GM12872 (cell line): Measurements from ENCODE around the gene ZNF710.

Experiments
- TF ChIP-seq, protein P1 (sequence below): IDR thresholded peaks from 3 replicates; pipeline ENCODE4 v1.5.1; 2011; ENCODE audit warnings: low read depth, mild to moderate bottlenecking, low read length, moderate library complexity; ENCODE audit not compliant: insufficient read depth

Gene ZNF710

DNA sequence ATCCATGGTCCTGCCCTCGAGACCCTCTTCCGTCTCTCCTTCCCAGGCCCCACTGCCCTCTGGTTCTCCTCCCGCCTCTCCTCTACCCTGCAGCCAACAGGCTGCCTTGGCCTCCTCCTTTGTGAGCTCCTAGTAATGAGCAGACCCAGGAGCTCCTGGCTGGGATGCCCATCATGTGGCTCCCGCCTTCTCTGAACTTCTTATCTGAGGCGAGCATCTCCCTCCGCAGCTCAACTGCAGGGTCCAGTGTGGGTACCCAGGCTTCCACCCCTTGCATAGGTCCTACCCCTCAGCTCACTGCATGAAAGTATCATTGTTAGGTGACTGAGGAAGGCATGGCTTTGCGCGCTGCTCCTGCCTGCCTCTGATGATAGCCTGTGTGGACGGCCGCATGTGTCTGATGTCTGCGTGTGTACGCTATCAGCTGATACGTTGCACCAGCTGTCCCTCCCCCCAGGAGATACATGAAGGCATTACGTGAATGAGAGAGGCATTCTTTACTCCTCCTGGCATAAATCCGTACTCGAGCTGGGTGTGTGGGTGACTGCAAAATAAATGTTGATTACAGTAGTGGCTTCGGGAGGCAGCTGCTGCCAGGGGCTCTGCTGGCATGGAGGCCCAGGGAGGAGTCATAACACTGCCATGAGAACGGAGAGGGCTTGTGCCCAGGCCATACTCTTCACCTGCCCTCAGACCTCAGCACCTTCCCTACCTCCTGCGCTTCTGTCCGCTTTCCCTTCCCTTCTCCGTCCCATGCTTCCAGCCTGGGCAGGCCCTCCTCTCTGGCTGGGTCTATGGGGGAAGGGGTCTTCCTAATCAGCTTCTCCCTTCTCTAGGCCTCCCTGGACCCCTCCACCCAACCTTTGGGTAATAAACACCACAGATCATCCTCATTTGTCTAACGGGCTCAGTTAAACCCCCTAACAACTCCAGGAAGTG lies 48.8 kb downstream of the ZNF710 start:
- TF ChIP-seq, protein P1, sequence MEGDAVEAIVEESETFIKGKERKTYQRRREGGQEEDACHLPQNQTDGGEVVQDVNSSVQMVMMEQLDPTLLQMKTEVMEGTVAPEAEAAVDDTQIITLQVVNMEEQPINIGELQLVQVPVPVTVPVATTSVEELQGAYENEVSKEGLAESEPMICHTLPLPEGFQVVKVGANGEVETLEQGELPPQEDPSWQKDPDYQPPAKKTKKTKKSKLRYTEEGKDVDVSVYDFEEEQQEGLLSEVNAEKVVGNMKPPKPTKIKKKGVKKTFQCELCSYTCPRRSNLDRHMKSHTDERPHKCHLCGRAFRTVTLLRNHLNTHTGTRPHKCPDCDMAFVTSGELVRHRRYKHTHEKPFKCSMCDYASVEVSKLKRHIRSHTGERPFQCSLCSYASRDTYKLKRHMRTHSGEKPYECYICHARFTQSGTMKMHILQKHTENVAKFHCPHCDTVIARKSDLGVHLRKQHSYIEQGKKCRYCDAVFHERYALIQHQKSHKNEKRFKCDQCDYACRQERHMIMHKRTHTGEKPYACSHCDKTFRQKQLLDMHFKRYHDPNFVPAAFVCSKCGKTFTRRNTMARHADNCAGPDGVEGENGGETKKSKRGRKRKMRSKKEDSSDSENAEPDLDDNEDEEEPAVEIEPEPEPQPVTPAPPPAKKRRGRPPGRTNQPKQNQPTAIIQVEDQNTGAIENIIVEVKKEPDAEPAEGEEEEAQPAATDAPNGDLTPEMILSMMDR, result no peak

DNA sequence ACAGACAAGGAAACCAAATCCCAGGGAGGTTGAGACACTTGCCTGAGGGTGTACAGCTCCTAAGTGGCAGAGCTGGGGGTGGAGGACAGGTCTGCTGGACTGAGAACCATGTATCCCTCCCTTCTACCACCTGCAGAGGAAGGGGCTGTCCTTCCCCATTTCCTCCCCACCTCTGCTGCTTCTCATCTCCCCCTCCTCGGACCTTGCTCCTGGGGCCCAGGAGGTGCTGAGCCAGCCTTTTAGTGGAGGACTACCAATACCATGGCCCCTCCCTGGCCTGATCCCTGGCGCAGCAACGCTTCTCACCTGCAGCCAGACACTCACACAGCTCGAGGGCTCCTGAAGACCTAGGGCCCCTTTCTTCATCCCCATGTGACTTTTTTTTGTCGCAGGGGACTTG lies 50.8 kb downstream of the ZNF710 start:
- TF ChIP-seq, protein P1, result no peak

DNA sequence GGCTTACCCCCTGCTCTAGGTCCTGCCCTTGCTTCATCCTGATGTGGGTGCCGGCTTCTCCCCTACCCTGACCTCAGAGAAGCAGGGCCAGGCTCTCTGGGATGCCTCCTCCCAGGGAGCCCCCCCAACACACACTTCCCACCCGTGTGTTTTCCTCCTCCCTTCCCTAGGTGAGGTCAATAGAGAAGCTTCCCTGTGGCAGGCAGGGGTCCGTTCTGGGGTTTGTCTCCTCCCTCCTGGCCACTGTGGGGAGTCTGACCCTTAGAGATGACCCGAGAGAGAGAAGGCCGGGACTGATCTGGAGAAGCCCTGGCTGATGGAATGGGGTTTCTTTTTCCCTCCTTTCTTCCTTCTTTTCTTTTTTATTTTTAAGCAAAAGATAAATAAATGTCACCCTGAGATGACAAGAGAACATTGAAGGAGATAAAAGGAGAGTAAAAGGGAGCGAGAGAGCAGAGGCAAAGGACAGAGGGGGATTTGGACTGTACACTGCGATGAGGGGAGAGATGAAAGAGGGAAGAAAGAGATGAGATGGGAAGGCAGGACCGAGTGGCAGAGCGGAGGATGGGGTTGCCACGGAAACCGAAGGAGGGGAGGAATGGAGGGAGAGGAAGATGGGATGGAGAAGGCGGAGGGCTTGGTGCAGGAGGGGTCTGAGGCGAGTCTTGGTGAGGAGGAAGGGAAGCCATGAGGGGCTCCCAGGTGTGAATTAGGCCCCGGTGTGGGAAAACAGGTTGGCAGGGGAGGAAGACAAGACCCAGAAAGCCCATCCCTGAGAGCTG lies 52.8 kb downstream of the ZNF710 start:
- TF ChIP-seq, protein P1, result no peak

DNA sequence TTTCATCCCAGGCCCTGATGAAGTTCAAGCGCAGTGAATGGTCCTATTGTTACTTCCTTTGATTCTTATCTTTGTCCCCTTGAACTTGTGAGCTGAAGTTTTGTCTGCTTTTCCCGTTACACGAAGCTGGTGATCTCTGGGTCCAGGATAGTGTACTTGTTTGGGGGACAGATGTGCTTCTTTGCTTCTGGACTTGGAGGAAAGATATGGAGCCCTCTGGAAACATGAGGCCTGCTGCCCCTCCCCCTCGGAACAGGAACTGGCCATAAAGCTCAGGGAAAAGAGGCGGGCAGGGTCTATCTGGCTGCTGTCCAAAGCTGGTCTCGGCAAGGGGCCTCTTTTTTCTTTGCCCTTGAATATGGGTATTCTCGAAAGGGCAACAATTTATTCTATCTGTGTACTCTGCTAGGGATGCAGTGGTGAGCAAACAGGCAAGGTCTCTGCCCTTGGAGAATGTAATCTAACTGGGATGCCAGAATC lies 53.5 kb downstream of the ZNF710 start:
- TF ChIP-seq, protein P1, result no peak

DNA sequence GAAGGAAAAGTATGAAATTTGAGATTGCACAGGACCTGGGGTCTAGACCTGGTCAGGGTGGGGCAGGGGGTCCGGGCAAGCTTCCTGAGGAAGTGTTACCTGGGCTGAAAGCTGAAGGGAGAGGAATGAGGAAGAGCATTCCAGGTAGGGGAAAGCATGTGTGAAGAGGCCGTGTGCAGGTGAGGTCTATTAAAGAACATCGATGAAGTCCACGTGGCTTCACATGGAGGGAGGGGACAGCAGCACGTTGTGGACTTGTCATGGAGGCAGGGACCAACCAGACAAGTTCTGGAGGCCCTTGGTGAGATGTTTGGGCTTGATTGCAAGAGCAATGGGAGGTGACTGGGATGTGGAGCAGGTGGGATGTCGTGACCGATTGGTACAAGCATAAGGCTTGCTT lies 54.1 kb downstream of the ZNF710 start:
- TF ChIP-seq, protein P1, result no peak

DNA sequence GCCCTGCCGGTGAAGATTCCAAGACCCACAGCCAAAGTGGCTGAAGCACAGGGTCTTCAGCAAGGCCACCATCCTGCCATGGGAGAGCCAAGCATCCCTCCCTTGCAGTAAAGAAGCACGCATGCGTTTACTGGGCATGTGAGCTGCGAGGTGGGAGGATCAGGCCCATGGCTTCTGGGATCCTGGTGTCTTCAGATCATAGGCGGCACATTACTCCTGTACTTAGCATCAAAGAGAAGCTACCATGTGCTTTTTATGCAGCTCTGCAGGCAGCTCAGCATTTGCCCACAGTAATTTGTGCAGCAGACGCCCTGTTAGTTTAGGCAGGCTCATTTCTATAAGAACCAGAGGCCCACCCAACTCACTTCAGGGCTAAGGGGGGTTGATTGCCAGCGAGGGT lies 55.4 kb downstream of the ZNF710 start:
- TF ChIP-seq, protein P1, result no peak

DNA sequence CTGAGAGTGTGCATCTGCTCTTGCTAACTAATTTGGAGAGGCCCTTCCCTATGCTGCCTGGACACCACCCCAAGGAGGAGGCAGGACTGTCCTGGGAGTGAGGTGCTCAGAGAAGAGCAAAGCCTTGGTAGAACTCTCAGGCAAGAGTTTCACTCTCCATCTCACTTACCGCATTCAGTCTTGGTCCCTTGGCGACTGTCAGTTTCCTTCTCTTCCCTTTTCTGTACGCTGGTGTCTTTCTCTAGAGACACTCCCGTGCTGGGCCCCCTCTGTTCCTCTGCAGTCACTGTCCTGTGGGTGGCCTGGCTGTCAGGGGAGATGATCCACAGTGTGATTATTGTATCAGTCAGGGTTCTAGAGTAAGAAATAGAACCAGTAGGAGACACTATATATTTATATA lies 57.2 kb downstream of the ZNF710 start:
- TF ChIP-seq, protein P1, result no peak
